HepG2 (cell line): ENCODE measurements around the gene TNS1. TPM values are rescaled to one million over a fixed set of nuclear protein-coding genes. Genes with fewer than 3 reads are reported as not detected.
A peak's percentile ranks its signal among the peaks of the same experiment; 100 is the strongest.

Source experiments
- ATAC-seq: fragments of 200-7000 bp; cut with Tn5 transposase; 3 replicates; pipeline ENCODE4 v1.9.1; 2020; ENCODE audit warnings: mild to moderate bottlenecking, moderate library complexity
- BruUV-seq: library from RNA; stranded (reverse); fragments of 400-500 nt; replicated peaks from 2 replicates; lab custom pipeline; 2021; lab: Mats Ljungman, UMichigan
- CTCF ChIA-PET: fragments of 300-600 bp; formaldehyde crosslinking; extraction: SDS; loops from one replicate; lab custom pipeline; 2021; ENCODE audit warnings: low total read pairs, inconsistent platforms, low intra/inter-chr PET ratio; lab: Yijun Ruan, JAX
- POLR2A ChIA-PET: fragments of 350-600 bp; sonication (Branson Sonifier 250); formaldehyde crosslinking; loops from one replicate; lab custom pipeline; 2020; ENCODE audit warnings: antibody characterized with exemption, inconsistent platforms; lab: Yijun Ruan, JAX
- DNase-seq: peaks from one replicate; pipeline ENCODE4 v3.0.0-alpha.2; 2015; ENCODE audit warnings: low spot score
- FAIRE-seq: peaks from 3 replicates; lab custom pipeline; 2011; peaks lifted over from hg19 to GRCh38; lab: Jason Lieb, UNC
- H2AFZ ChIP-seq: one replicate; pipeline ENCODE4 v1.6.1; 2011; ENCODE audit warnings: low read length, inconsistent platforms
- H3K27ac ChIP-seq: fragments of 300-600 bp; 3 replicates; pipeline ENCODE4 v1.8.0; 2011; ENCODE audit warnings: mixed run types, mild to moderate bottlenecking, mixed read lengths, low read length, inconsistent platforms; ENCODE audit not compliant: insufficient read depth; ENCODE audit errors: extremely low read length
- H3K27me3 ChIP-seq, 2 experiments: fragments of 200-600 bp in 1 of 2; 2 replicates in 1 of 2; 3 replicates in 1 of 2; pipeline versions ENCODE4 v1.6.0 to v1.8.0; 2011; ENCODE audit warnings: low read length in 2 of 2, mild to moderate bottlenecking in 2 of 2, moderate library complexity in 2 of 2, inconsistent platforms in 1 of 2; ENCODE audit not compliant: insufficient read depth in 2 of 2, control insufficient read depth in 1 of 2
- H3K36me3 ChIP-seq, 2 experiments: fragments of 200-600 bp in 1 of 2; replicated peaks in 1 of 2; 2 replicates in 1 of 2; 3 replicates in 1 of 2; pipeline versions ENCODE4 v1.5.1 to v1.8.0; 2011; ENCODE audit warnings: low read length in 2 of 2, inconsistent platforms in 1 of 2; ENCODE audit not compliant: insufficient read depth in 2 of 2, control insufficient read depth in 1 of 2
- H3K4me1 ChIP-seq: 2 replicates; pipeline ENCODE4 v1.5.1; 2012; ENCODE audit warnings: low read length, inconsistent platforms; ENCODE audit not compliant: insufficient read depth
- H3K4me2 ChIP-seq: 2 replicates; pipeline ENCODE4 v1.6.0; 2011; ENCODE audit warnings: low read depth, low read length, inconsistent platforms
- H3K4me3 ChIP-seq, 3 experiments: fragments of 200-600 bp in 1 of 3; sonication (generic), shearing (Covaris generic) in 1 of 3; replicated peaks in 1 of 3; 2 replicates each; pipeline ENCODE4 v1.5.1; 2011 to 2016; ENCODE audit warnings: low read length in 3 of 3, inconsistent platforms in 2 of 3, low read depth in 2 of 3, mild to moderate bottlenecking in 2 of 3, control low read depth in 1 of 3, mixed read lengths in 1 of 3; ENCODE audit not compliant: insufficient read depth in 1 of 3
- H3K79me2 ChIP-seq: one replicate; pipeline ENCODE4 v1.6.1; 2011; ENCODE audit warnings: low read length, inconsistent platforms; ENCODE audit not compliant: insufficient read depth
- H3K9ac ChIP-seq: 2 replicates; pipeline ENCODE4 v1.6.0; 2011; ENCODE audit warnings: mild to moderate bottlenecking, low read depth, low read length, inconsistent platforms; ENCODE audit not compliant: insufficient read depth
- H3K9me3 ChIP-seq: 2 replicates; pipeline ENCODE4 v1.5.1; 2012; ENCODE audit warnings: mild to moderate bottlenecking, low read length
- H4K20me1 ChIP-seq: 2 replicates; pipeline ENCODE4 v1.6.0; 2011; ENCODE audit warnings: inconsistent platforms, mild to moderate bottlenecking, low read length, moderate library complexity; ENCODE audit not compliant: insufficient read depth
- CREB1 ChIP-seq, 2 experiments: fragments of 450-650 bp in 1 of 2; IDR thresholded peaks; 2 replicates each; pipeline ENCODE4 v1.6.1; 2016 to 2017; ENCODE audit warnings: control low read depth in 1 of 2, mild to moderate bottlenecking in 1 of 2, missing compliant biosample characterization in 1 of 2, missing genetic modification characterization in 1 of 2
- DMAP1 ChIP-seq: IDR thresholded peaks from 2 replicates; pipeline ENCODE4 v1.6.1; 2016
- KDM5B ChIP-seq: sonication (generic); formaldehyde crosslinking; IDR thresholded peaks from 2 replicates; pipeline ENCODE4 v1.4.0; 2020; ENCODE audit warnings: missing genetic modification reagents, mild to moderate bottlenecking, borderline replicate concordance
- KMT2B ChIP-seq: IDR thresholded peaks from 2 replicates; pipeline ENCODE4 v1.6.1; 2016; ENCODE audit warnings: missing genetic modification reagents, missing compliant biosample characterization
- PLSCR1 ChIP-seq: sonication (generic); formaldehyde crosslinking; IDR thresholded peaks from 2 replicates; pipeline ENCODE4 v1.5.0; 2020; ENCODE audit warnings: missing genetic modification reagents, mild to moderate bottlenecking, borderline replicate concordance
- SMARCE1 ChIP-seq: fragments of 450-650 bp; IDR thresholded peaks from 2 replicates; pipeline ENCODE4 v1.6.1; 2017; ENCODE audit warnings: borderline replicate concordance
- ZFP36L2 ChIP-seq: sonication (generic); formaldehyde crosslinking; IDR thresholded peaks from 2 replicates; pipeline ENCODE4 v1.4.0; 2020; ENCODE audit warnings: missing genetic modification reagents
- WGBS: methylation state at CpG from one replicate; pipeline ENCODE4 v1.1.6; 2017; ENCODE audit warnings: low lambda C conversion rate; 5-methylcytosine and 5-hydroxymethylcytosine counted together
- in situ Hi-C: cut with HindIII; loops from 2 replicates; pipeline ENCODE4 v1.10.0; 2017; ENCODE audit warnings: low pct_unique_long_range_greater_than_20kb; ENCODE audit not compliant: extremely low pct_ligation_motif_present
- intact Hi-C: fragments of 100-400 bp; cut with micrococcal nuclease; formaldehyde crosslinking; loops from one replicate; pipeline ENCODE4 v1.10.0; 2022; ENCODE audit not compliant: unreplicated experiment
- polyA plus RNA-seq, 8 experiments: library from polyadenylated mRNA; depleted of rRNA in 3 of 8; stranded (reverse) in 7 of 8; unstranded in 1 of 8; fragments of >200 nt; fragmentation: Illumina TruSeq in 4 of 8; extraction: Trizol in 4 of 8; gene quantifications; 2 replicates each; pipeline versions ENCODE4 v1.2.1 to v1.2.3, GENCODE V29; 2011 to 2016; ENCODE audit warnings: low read depth in 4 of 8, missing spikeins in 1 of 8, mixed read lengths in 1 of 8; ENCODE audit not compliant: insufficient read depth in 1 of 8
- total RNA-seq, 5 experiments: library from RNA; depleted of rRNA; stranded (reverse); fragments of >200 nt; fragmentation: Illumina TruSeq; extraction: Trizol; gene quantifications; 2 replicates each; pipeline ENCODE4 v1.2.3, GENCODE V29; 2016; ENCODE audit warnings: low read depth in 1 of 5

Gene TNS1
- total and polyA plus RNA-seq, 2 of the 13 experiments (the other 11 are each of a cell fraction or from before 2014, with no cell fraction given), result 1.9 to 118 TPM

GRCh38 chr2:217954051-217954450 is 48.7 kb downstream of the TNS1 start:
- no peak for ATAC-seq
- Histone ChIP-seq H3K36me3 (no peaks in the 10 kb centered on the region), H4K20me1 (no peaks in the 10 kb centered on the region), H3K9ac (no peak overlapping the region), H3K4me1 (peaks cover 16% of the 10 kb centered on the region), H3K4me2 (no peak overlapping the region), H3K9me3 (no peaks in the 10 kb centered on the region), H3K79me2 (no peaks in the 10 kb centered on the region), H3K27ac (no peak overlapping the region), H3K27me3 (peaks cover 5 to 74% of the 10 kb centered on the region in 2 experiments; a peak in 4 of 5 replicates), H2AFZ (no peak overlapping the region), H3K4me3 (no peak overlapping the region)
- no peak for TF ChIP-seq DMAP1
- TF ChIP-seq CREB1 (IDR thresholded peaks at IDR 0.05), result 0 out of 2 replicates have a peak, but pooled peaks have one; percentile 15
- no peak for TF ChIP-seq CREB1 (CRISPR knock-in tag; IDR thresholded peaks at IDR 0.05)
- no peak for DNase-seq
- ChIA-PET CTCF (no interaction called here), POLR2A (no interaction called here)
- 61% methylated on average over 9 of the region's 9 CpGs for WGBS
- FAIRE-seq, result no peak
- in situ Hi-C loops (no loop called here), intact Hi-C loops (no loop called here)
- BruUV-seq, result no TSS peak

GRCh38 chr2:217953531-217953932 is 49.3 kb downstream of the TNS1 start:
- POLR2A ChIA-PET, result no interaction called here
- no peaks in the 10 kb centered on the region for H3K79me2 ChIP-seq
- H3K9ac ChIP-seq, result no peak overlapping the region
- TF ChIP-seq KDM5B (CRISPR knock-in tag), result no peak
- TF ChIP-seq ZFP36L2, result no peak
- TF ChIP-seq PLSCR1 (CRISPR knock-in tag), result no peak
- TF ChIP-seq KMT2B (CRISPR knock-in tag), result no peak
- no peak for TF ChIP-seq SMARCE1
- DNase-seq (no peak), ATAC-seq (peak; percentile 21; the same call in 2 of the 3 replicates), FAIRE-seq (no peak)
- in situ Hi-C loops (no loop called here), intact Hi-C loops (no loop called here)
- no peak overlapping the region for H2AFZ ChIP-seq
- peaks cover 16% of the 10 kb centered on the region for H3K4me1 ChIP-seq
- no peak overlapping the region for H3K27ac ChIP-seq
- H3K27me3 ChIP-seq, result peaks cover 6 to 78% of the 10 kb centered on the region in 2 experiments; a peak in 4 of 5 replicates
- no peak overlapping the region for H3K4me3 ChIP-seq
- no peaks in the 10 kb centered on the region for H4K20me1 ChIP-seq
- H3K9me3 ChIP-seq, result no peaks in the 10 kb centered on the region
- no peaks in the 10 kb centered on the region for H3K36me3 ChIP-seq
- H3K4me2 ChIP-seq, result no peak overlapping the region
- WGBS, result 12% methylated on average over 6 of the region's 6 CpGs
- BruUV-seq, result no TSS peak
- CTCF ChIA-PET, result no interaction called here
